HG03521 (cell line): Measurements from ENCODE around the gene EIF4B.
"Not testable (repeated sequence)": the region's sequence is repeated elsewhere in the genome, so short reads cannot be mapped to it uniquely, and the experiment has no call there.

Experiments used
- ATAC-seq: cut with Tn5 transposase; IDR thresholded peaks from one replicate; pipeline ENCODE4 v1.9.1; 2021; ENCODE audit warnings: mild to moderate bottlenecking, moderate library complexity; ENCODE audit not compliant: unreplicated experiment

The EIF4B gene, protein sequence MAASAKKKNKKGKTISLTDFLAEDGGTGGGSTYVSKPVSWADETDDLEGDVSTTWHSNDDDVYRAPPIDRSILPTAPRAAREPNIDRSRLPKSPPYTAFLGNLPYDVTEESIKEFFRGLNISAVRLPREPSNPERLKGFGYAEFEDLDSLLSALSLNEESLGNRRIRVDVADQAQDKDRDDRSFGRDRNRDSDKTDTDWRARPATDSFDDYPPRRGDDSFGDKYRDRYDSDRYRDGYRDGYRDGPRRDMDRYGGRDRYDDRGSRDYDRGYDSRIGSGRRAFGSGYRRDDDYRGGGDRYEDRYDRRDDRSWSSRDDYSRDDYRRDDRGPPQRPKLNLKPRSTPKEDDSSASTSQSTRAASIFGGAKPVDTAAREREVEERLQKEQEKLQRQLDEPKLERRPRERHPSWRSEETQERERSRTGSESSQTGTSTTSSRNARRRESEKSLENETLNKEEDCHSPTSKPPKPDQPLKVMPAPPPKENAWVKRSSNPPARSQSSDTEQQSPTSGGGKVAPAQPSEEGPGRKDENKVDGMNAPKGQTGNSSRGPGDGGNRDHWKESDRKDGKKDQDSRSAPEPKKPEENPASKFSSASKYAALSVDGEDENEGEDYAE

DNA sequence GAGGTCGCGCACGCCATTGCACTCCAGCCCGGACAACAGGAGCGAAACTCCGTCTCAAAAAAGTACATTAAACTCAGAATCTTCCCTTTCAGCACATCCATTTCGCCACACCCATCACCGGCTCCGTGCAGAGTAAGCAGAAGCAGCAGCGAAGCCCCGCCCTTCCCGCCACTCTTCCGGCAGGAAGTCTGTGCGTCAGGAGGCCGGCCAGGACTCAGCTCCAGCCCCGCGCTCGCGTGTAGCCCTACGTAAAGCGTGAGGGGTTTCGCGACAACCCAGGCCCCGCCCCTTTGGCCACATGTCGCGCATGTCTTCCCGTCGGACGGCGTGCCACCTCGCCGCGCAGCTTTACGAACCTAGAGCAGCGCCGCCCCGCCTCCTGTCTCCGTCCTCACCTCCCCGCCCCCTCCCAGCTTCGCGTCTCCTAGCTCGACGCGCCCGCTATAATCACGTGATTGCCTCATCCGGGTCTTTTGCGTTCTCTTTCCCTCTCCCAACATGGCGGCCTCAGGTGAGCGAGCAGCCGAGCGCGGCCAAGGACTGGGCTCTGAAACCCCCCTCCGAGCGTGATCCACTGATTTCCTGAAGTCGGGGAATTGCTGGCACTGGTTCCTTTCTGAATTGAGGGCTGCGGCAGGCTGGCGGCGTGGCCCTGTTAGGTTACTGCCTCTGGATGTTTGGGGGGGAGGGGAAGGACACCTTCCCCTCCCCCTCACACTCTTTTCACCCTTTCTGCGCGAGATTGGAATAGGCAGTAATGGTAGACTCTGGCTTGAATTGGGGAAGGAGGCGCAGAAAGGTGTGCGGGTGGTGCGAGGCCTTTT, at the start of gene EIF4B:
Gene EIF4B (plus strand): TSS at position 471 of the 824 bp plus-strand sequence. CDS start 28 bp downstream, at position 499.
- ATAC-seq = peak; percentile 89

DNA sequence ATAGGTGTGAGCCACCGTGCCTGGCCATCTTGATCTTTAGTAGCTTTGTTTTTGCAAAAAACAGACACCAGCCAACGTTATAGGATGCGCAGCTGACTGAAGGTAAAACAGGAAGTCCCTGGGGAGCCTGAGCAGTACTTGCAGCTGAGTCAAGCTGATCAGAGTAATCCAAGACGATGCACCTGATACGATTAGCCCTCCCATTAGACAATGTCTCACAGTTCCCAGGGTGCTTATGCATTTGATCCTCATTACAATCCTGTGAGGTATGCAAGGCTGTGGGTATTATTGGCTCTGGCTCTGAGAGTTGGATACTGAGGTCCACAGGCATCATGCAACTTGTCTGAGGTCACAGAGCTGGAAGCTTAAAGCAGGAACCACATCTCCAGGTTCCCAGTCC, 49.3 kb upstream of the EIF4B start:
- no peak for ATAC-seq

DNA sequence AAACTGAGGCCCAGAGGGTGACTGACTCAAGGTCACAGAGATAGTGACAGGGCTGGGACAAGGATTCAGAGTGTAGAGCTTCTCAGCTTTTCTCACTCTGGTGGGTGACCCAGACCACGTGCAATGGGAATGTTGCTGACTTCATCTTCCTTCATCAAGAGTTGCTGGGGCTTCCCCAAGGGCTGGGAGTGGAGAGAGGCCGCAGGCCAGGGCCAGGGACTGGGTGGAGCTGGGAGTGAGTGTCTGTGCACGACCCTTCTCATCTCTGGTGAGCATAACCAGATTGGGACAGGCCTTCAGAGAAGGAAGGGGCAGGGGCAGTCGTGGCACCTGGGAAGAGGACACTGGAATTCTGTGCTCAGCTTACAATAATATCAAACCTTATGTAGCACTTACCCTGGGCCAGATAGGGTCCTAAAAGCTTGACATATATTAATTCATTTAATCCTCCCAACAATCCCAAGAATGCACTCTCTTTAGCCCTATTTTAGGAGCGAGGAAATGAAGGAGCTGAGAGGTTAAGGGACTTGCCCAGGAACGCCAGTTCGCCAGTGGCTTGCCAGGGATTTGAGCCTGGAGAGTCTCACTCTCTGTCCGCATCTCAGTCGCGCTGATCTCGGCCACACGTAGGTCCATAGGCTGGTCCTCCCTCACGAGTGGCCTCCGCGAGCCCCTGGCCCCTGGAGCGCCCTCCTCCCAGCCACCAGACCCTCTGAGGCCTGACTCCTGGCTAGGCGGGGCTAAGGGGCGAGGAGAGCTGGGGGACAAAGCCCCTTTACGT, 41.5 kb upstream of the EIF4B start:
- no peak for ATAC-seq

DNA sequence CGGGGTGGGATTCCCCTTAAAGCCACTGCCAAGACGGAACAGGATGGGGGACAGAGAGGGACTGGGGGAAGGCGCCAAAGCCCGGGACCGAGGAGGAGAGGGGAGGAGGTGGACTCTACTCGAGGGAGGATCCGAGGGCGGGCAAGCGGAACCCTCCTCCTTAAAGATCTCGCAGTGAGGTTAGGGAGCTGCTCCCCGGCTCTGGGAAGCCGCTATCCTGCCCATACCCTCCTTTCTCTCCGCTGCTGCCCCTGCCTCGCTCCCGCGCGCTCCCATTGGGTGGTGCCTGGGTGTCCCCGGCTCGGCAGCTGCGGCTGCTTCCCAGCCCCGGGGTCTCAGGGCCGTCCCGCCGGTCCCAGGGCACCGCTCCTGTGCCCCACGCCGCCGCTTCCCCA, 40.9 kb upstream of the EIF4B start:
- ATAC-seq = no peak

DNA sequence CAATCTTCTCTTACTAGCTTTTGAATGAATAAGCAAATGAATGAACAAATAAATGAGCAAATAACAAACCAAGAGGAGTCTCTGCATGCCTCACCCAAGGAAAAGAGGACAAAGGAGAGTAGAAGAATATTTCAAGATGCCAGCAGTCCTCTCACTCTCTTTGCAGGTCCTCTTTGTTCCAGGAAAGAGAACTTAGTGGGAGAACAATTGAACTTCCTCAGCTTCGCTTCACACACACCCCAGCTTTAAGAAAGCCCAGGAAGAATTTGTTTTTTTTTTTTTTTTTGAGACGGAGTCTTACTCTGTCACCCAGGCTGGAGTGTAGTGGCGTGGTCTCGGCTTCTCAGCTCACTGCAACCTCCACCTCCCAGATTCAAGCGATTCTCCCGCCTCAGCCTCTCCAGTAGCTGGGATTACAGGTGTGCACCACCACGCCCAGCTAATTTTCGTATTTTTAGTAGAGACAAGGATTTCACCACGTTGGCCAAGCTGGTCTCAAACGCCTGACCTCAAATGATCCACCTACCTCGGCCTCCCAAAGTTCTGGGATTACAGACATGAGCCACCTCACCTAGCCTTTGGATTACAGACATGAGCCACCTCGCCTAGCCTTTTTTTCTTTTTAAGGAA, 37.0 kb upstream of the EIF4B start:
- ATAC-seq = no peak

DNA sequence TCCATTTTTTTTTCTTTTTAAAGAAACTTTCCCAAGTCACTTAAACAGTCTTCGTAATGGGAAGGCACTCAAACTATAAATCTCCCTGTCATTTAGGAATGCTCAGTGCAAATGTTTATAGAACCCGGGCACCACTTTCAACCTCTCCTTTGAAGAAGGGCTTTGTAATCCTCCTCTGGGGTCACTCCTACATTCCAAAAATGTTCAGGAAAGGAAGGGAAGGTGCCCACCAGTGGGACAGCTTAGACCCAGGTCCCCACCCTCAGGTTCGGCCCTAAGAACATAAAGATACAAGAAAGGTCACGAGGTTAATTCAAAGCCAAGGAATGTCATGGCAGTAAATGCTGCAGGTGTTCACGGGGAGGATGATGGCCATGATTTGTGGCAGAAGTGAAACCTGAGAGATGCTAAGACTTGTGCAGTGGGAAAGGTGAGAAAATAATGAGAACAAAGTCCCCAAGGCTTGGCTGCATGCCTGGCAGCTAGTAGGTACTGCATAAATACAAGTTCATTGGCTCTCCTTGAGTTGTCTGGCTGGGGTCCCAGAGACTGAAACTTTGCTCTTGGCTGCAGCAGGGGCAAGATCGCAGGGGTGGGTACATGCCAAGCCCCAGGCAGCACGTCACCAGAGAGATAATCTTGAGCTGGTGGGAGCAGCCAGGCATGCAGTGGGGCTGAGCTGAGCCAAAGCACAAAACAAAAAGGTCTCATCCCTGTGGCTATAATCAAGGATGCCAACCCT, 36.3 kb upstream of the EIF4B start:
- no peak for ATAC-seq

DNA sequence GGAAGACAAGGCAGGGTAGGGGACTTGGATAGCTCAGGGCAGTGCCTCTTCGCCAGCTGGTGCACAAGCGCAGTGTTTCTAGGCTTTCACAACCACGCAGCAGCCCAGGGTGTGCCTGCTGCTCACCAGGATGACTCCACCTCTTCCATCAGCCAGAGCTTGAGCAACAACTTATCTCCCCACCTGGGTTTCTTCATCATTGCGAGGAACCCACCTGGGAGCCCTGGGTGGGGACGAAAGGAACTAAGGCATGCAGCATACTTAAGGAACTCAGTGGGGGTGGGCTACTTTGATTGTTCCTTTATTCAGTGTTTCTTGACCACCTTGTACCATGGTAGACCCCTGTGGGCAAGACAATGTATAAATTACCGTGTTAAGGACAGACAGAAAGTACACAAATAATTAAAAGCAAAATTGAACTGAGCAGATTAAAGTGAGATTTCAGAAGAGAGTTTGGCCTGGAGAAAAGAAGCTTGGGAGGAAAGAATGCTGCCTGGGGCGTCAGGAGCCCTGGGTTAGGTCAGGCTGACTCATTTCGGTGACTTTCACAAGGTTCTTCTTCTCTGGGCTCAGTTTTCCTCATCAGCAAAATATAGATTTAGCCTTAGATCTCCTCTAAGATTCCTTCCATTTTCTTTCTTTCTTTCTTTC, 34.5 kb upstream of the EIF4B start:
- no peak for ATAC-seq

DNA sequence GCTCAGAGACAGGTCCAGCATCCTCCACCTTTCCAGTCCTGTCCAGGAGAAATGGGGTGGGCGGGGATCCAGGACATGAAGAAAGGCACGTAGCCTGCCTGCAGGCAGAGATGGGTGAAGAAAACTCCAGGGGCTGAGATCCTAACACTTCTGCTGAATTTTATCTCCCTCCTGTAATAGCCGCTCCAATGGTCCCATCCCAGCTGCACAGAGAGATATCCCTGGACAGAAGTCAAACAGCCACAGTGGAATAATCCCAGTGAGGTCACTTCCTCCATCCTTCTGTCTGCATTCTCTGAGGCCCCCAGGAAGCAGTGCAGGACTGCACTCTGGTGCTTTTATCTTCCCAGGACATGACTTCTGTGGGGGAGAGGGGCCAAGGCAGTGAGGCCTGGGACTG, 31.1 kb upstream of the EIF4B start:
- ATAC-seq = no peak

DNA sequence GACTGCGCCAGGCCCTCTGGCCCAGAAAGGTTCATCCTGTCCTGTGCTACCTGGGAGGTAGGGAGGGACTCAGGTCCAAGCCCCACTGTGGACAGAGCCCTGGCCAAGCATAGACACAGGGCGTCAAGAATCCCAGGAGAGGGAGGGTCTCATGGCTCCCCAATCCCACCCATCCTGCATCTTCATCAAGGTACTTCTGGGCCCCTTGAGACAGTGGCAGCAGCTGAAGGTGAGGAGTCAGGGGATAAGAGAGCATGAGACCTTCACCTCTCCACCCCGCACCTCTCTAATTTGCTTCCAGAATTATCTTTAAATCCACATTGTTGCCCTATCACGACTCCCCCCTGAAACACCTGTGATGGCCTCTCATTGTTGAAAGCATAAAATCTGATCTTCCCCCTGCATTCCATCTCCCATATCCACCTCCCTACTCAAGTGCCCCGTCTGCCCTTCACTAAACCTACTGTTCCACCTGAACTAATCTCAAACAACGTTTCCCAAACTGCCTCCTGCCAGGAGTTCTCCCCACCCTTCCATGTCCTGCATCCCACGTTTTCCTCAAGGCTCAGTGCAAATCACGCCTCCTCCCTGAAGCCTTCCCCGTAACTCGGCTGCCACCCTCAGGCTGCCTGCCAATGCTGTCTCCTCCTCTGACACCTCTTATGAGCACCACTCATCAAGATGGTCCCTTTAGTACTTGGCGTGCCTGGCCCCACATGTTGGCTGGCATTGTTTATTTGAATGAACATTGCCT, 30.3 kb upstream of the EIF4B start:
- no peak for ATAC-seq

DNA sequence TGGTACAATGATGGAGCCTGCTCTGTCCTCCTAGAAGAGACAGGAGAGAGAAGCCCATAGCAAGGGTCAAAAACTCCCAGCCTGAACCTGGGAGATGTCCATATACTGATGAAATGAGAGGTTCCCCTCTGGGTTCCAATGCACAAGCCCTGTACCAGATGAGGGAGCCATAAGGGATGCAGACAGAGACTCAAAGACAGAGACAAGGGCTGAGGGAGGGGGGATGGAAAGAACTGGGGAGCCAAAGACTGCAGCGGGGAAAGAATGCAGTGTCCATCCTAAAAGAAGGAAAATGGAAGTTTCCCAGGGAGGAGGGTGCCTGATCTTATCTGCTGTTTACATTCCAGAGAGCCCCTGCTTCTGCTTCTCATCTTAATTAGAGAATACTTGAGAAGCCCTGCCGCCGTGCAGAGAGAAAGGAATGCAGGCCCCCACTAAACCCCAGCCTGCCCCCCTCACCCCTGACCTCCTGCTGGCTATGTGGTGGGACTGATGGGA, 29.6 kb upstream of the EIF4B start:
- no peak for ATAC-seq

DNA sequence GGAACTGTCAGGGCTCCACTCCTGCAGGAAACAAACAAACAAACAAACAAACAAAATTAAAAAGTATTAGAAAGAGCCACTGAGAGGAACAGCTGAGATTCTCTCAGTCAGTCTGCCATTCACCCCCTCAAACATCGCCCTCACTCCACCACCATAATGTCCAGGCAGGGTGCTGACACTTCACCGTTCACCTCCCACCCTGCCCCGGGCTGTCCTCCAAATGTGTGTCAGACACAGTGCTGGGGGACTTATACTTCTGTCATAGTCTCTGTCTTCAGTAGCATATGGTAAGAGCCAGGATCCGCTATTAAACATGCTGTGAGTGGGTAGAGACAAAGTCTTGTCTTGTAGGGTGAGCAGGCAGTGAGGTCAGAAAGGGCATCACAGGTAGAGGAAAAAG, 29.1 kb upstream of the EIF4B start:
- no peak for ATAC-seq

DNA sequence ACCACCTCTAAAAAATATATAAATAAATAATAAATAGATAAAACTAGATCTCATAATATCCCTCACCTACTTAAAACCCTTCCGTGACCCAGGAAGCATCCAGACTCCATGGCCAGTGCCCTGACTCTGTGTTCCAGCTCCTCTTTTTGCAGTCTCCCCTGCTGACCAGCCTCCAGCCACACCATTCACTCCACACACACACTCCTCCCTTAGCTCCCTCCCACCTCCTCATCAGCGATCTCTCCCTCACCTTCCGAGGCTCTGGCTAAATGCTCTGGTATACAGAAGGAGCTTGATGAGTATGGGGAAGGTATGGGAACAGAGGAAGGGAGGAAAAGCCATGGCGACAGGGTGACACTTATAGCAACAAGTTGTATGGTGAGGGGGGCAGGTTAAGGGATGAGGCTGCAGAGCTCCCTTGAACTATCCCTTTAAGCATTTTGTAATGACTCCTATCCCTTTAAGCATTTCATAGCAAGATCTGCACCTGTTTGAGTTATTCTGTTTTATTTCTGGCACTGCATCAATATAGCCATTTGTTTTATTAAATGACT, 26.1 kb upstream of the EIF4B start:
- no peak for ATAC-seq

DNA sequence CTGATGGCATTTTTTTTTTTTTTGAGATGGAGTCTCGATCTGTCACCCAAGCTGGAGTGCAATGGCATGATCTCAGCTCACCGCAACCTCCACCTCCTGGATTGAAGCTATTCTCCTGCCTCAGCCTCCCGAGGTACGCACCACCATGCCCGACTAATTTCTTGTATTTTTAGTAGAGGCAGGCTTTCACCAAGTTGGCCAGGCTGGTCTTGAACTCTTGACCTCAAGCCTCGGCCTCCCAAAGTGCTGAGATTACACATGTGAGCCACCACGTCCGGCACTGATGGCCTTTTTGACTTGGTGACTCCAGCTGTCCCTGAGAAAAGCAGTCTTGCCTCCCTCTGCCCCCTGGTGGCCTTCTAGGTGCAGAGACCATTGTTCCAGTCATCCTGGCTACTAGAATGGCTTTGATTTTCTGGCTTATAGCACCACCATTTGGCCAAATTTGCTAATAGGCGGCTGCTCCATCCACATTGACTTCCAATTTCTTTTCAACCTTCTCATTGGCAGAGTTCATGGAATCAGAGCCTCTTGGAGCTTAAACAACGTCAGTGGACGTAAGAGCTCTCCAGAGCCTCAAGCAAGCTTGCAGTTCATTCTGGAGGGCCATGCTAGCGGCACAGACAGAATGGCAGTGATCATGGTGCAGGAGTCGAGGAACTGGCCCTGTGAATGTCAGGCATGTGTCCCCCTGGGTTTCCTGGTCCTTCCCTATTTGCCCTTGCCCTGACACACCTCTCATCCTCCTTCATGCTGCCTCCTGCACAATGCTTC, 25.4 kb upstream of the EIF4B start:
- no peak for ATAC-seq

DNA sequence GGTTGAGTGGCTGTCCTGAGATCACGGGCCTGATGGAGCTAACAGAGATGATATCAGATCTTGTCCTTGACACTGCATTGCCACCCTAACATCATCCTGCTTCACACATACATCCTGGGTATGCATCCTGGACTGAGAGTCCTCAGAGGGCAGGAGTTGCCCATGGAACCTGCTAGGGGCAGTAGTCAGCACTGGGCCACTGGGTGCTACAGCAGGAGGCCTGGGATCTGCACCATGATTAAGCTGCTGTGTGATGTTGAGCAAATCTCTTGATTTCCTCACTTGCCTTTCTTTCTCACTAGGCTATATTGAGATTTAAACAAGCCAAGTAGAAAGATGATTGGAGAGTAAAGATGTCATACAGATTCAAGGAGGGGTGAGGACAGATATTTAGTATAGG, 22.1 kb upstream of the EIF4B start:
- no peak for ATAC-seq

DNA sequence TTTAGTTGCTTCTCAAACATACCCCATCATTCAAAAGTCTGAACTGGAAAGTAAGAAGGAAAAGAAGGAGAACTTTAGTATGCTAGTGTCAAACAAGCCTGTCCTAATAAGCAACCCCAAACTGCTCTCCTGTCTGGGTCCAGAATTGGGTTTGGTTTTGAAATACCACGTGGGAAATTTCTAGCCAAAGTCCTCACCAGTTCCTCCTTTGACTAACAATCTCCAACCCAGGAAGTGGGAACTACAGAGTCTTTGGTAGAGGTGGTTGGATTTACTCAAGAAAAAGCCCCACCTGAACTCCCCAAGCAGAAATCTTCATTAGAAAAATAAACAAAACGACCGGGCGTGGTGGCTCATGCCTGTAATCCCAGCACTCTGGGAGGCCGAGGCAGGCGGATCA, 17.4 kb upstream of the EIF4B start:
- no peak for ATAC-seq

DNA sequence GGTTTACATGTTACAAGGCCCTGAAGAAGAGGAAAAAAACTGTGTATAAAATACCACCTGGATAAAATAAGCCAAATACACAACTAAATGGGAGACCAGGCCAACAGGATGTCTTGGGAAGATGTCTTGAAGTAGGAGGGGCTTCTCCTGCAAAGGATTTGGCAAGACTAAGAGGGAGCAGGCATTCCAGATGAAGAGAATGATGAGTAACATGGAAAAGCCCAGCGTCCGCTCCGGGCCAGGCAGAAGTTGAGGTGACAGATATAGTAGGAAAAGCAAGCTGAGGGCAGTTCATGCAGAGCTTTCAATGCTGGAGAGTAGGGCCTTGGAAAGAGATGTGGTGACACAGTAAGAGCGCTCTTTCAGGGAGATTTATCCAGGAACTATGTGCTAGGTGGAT, 16.1 kb upstream of the EIF4B start:
- no peak for ATAC-seq

DNA sequence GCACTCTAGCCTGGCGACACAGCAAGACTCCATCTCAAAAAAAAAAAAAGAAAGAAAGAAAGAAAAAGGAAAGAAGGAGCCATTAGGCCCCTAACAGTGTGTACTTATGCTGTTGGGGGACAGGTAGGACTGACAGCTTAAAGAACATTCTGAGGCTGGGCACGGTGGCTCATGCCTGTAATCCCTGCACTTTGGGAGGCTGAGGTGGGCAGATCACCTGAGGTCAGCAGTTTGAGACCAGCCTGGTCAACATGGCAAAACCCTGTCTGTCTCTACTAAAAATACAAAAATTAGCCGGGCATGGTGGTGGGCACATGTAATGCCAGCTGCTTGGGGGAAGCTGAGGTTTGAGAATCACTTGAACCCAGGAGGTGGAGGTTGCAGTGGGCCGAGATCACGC, 14.0 kb upstream of the EIF4B start:
- not testable (repeated sequence) for ATAC-seq
